H1 (cell line): ENCODE measurements around the gene PDZD2. TPM values are rescaled to one million over a fixed set of nuclear protein-coding genes. Genes with fewer than 3 reads are reported as not detected.

ENCODE experiments used
- CTCF ChIA-PET: fragments of 300-600 bp; sonication (Branson Sonifier 250); formaldehyde crosslinking; loops from one replicate; lab custom pipeline; 2021; ENCODE audit not compliant: partially characterized antibody; lab: Charles Lee
- POLR2A ChIA-PET: fragments of 300-600 bp; sonication (Branson Sonifier 250); formaldehyde crosslinking; loops from one replicate; lab custom pipeline; 2021; ENCODE audit warnings: inconsistent platforms; ENCODE audit not compliant: partially characterized antibody; lab: Charles Lee
- DNase-seq, 2 experiments: peaks; one replicate each; pipeline versions ENCODE4 v3.0.0 to v3.0.0-alpha.2; 2010 to 2022; ENCODE audit warnings: low spot score in 2 of 2, low read depth in 1 of 2, mixed read lengths in 1 of 2
- FAIRE-seq: peaks from 2 replicates; lab custom pipeline; 2011; peaks lifted over from hg19 to GRCh38; lab: Jason Lieb, UNC
- H2AFZ ChIP-seq: 2 replicates; pipeline ENCODE4 v1.8.1; 2012; ENCODE audit warnings: low read length, inconsistent platforms
- H2AK5ac ChIP-seq: 2 replicates; pipeline ENCODE4 v1.6.1; 2013; ENCODE audit warnings: low read depth, low read length
- H2BK120ac ChIP-seq: replicated peaks from 2 replicates; pipeline ENCODE3; 2013; ENCODE audit warnings: low read depth, low read length, inconsistent platforms
- H2BK12ac ChIP-seq: 2 replicates; pipeline ENCODE4 v1.6.1; 2013; ENCODE audit warnings: low read depth, low read length
- H2BK15ac ChIP-seq: 2 replicates; pipeline ENCODE4 v1.6.1; 2013; ENCODE audit warnings: low read length
- H2BK20ac ChIP-seq: 2 replicates; pipeline ENCODE4 v1.6.1; 2013; ENCODE audit warnings: low read length
- H2BK5ac ChIP-seq: 2 replicates; pipeline ENCODE4 v1.6.1; 2013; ENCODE audit warnings: low read depth, low read length
- H3K14ac ChIP-seq: 2 replicates; pipeline ENCODE4 v1.6.1; 2013; ENCODE audit warnings: inconsistent platforms; ENCODE audit not compliant: insufficient read length
- H3K18ac ChIP-seq: 2 replicates; pipeline ENCODE4 v1.6.1; 2013; ENCODE audit warnings: low read length; ENCODE audit errors: extremely low read depth
- H3K23ac ChIP-seq: 2 replicates; pipeline ENCODE4 v1.6.1; 2013; ENCODE audit warnings: inconsistent platforms; ENCODE audit not compliant: insufficient read length
- H3K23me2 ChIP-seq: 2 replicates; pipeline ENCODE4 v1.6.1; 2013; ENCODE audit warnings: low read depth, low read length
- H3K27ac ChIP-seq: 2 replicates; pipeline ENCODE4 v1.6.1; 2011; ENCODE audit warnings: low read depth, low read length, inconsistent platforms
- H3K27me3 ChIP-seq, 4 experiments: replicated peaks in 1 of 4; 1 replicate in 1 of 4; 2 replicates in 3 of 4; pipeline versions ENCODE4 v1.6.1 to v1.8.1; 2011 to 2013; ENCODE audit warnings: low read length in 3 of 4, mild to moderate bottlenecking in 3 of 4, inconsistent platforms in 2 of 4, mixed read lengths in 2 of 4, moderate library complexity in 1 of 4; ENCODE audit not compliant: control insufficient read depth in 3 of 4, insufficient read depth in 3 of 4; ENCODE audit errors: extremely low read depth in 1 of 4
- H3K36me3 ChIP-seq, 4 experiments: 2 replicates each; pipeline versions ENCODE4 v1.6.1 to v1.8.1; 2011 to 2013; ENCODE audit warnings: mild to moderate bottlenecking in 4 of 4, low read length in 3 of 4, moderate library complexity in 2 of 4, control low read depth in 1 of 4, inconsistent platforms in 1 of 4; ENCODE audit not compliant: insufficient read depth in 4 of 4, control insufficient read depth in 2 of 4
- H3K4ac ChIP-seq: replicated peaks from 2 replicates; pipeline ENCODE3; 2013; ENCODE audit warnings: low read length, low read depth, mixed read lengths, inconsistent platforms; ENCODE audit not compliant: insufficient read length
- H3K4me1 ChIP-seq, 4 experiments: replicated peaks in 1 of 4; 1 replicate in 1 of 4; 2 replicates in 3 of 4; pipeline versions ENCODE4 v1.6.1 to v1.8.1; 2011 to 2013; ENCODE audit warnings: low read length in 3 of 4, inconsistent platforms in 2 of 4, mixed read lengths in 1 of 4; ENCODE audit not compliant: insufficient read depth in 4 of 4, control insufficient read depth in 3 of 4
- H3K4me2 ChIP-seq, 2 experiments: 2 replicates each; pipeline versions ENCODE4 v1.6.1 to v1.8.1; 2011 to 2013; ENCODE audit warnings: low read depth in 2 of 2, low read length in 2 of 2, control low read depth in 1 of 2, inconsistent platforms in 1 of 2, mild to moderate bottlenecking in 1 of 2; ENCODE audit not compliant: insufficient read depth in 1 of 2
- H3K4me3 ChIP-seq, 4 experiments: fragments of 200-600, 300-600 bp in 1 of 4; sonication (generic), shearing (Covaris generic), sonication (Bioruptor Twin) in 1 of 4; 2 replicates each; pipeline versions ENCODE4 v1.5.1 to v1.8.1; 2011 to 2016; ENCODE audit warnings: low read length in 4 of 4, low read depth in 3 of 4, control low read depth in 2 of 4, inconsistent platforms in 2 of 4, mild to moderate bottlenecking in 2 of 4, mixed read lengths in 1 of 4, moderate library complexity in 1 of 4; ENCODE audit not compliant: insufficient read depth in 2 of 4; ENCODE audit errors: extremely low read depth in 1 of 4
- H3K56ac ChIP-seq: replicated peaks from 2 replicates; pipeline ENCODE3; 2013; ENCODE audit warnings: low read depth, mild to moderate bottlenecking, mixed read lengths, low read length, inconsistent platforms; ENCODE audit not compliant: insufficient read length
- H3K79me1 ChIP-seq: 2 replicates; pipeline ENCODE4 v1.6.1; 2013; ENCODE audit warnings: low read depth, low read length, control low read depth
- H3K79me2 ChIP-seq, 2 experiments: 2 replicates each; pipeline versions ENCODE4 v1.6.1 to v1.8.1; 2012 to 2013; ENCODE audit warnings: low read length in 2 of 2, mild to moderate bottlenecking in 2 of 2, inconsistent platforms in 1 of 2; ENCODE audit not compliant: insufficient read depth in 2 of 2, control insufficient read depth in 1 of 2
- H3K9ac ChIP-seq, 4 experiments: replicated peaks in 1 of 4; 1 replicate in 1 of 4; 2 replicates in 3 of 4; pipeline versions ENCODE4 v1.6.1 to v1.8.1; 2011 to 2013; ENCODE audit warnings: low read depth in 3 of 4, low read length in 3 of 4, control low read depth in 2 of 4, mild to moderate bottlenecking in 2 of 4, moderate library complexity in 2 of 4, inconsistent platforms in 1 of 4; ENCODE audit errors: extremely low read depth in 1 of 4
- H3K9me3 ChIP-seq, 2 experiments: 2 replicates each; pipeline versions ENCODE4 v1.6.1 to v1.8.1; 2012 to 2013; ENCODE audit warnings: mild to moderate bottlenecking in 2 of 2, moderate library complexity in 2 of 2, control low read depth in 1 of 2, inconsistent platforms in 1 of 2, low read depth in 1 of 2, low read length in 1 of 2, mixed read lengths in 1 of 2; ENCODE audit not compliant: insufficient read depth in 2 of 2
- H4K20me1 ChIP-seq, 2 experiments: replicated peaks in 1 of 2; 2 replicates each; pipeline versions ENCODE3 to v1.8.1; 2011 to 2013; ENCODE audit warnings: inconsistent platforms in 2 of 2, low read length in 2 of 2, mild to moderate bottlenecking in 1 of 2; ENCODE audit not compliant: insufficient read depth in 2 of 2, control insufficient read depth in 1 of 2
- H4K5ac ChIP-seq: 2 replicates; pipeline ENCODE4 v1.6.1; 2013; ENCODE audit warnings: low read length, low read depth, mixed read lengths, inconsistent platforms; ENCODE audit not compliant: insufficient read length
- H4K8ac ChIP-seq: 2 replicates; pipeline ENCODE4 v1.8.0; 2013; ENCODE audit warnings: mild to moderate bottlenecking, moderate library complexity, low read length, inconsistent platforms; ENCODE audit not compliant: insufficient read depth; ENCODE audit errors: extremely low read depth
- H4K91ac ChIP-seq: replicated peaks from 2 replicates; pipeline ENCODE3; 2013; ENCODE audit warnings: low read length, mixed read lengths, inconsistent platforms; ENCODE audit not compliant: insufficient read length
- CTCF ChIP-seq, 3 experiments: IDR thresholded peaks; 1 replicate in 2 of 3; 2 replicates in 1 of 3; pipeline versions ENCODE4 v1.5.1 to v1.6.1; 2011; ENCODE audit warnings: low read length in 3 of 3, mild to moderate bottlenecking in 3 of 3, inconsistent platforms in 2 of 3, low read depth in 1 of 3, moderate library complexity in 1 of 3; ENCODE audit not compliant: insufficient read depth in 1 of 3; ENCODE audit errors: control extremely low read depth in 1 of 3
- KDM4A ChIP-seq: IDR thresholded peaks from one replicate; pipeline ENCODE4 v1.7.1; 2012; ENCODE audit warnings: low read depth, mild to moderate bottlenecking, moderate library complexity, low read length, inconsistent platforms; ENCODE audit not compliant: severe bottlenecking
- WGBS, 2 experiments: shearing (Covaris generic) in 1 of 2; methylation state at CpG; one replicate each; pipeline versions ENCODE4 v1.1.6 to v1.1.7; 2013 to 2015; ENCODE audit warnings: low lambda C conversion rate in 2 of 2, mixed read lengths in 2 of 2, inconsistent platforms in 1 of 2, low coverage in 1 of 2, missing lambda C conversion rate in 1 of 2; ENCODE audit not compliant: insufficient replicate concordance in 2 of 2, insufficient coverage in 1 of 2, insufficient read length in 1 of 2; ENCODE audit errors: extremely low coverage in 1 of 2, missing lambda C conversion rate in 1 of 2; 5-methylcytosine and 5-hydroxymethylcytosine counted together
- polyA plus RNA-seq, 7 experiments: library from polyadenylated mRNA; depleted of rRNA in 3 of 7; stranded (reverse) in 5 of 7; unstranded in 2 of 7; fragments of >200 nt in 5 of 7; fragments of 200-250 nt in 2 of 7; gene quantifications; 1 replicate in 5 of 7; 2 replicates in 1 of 7; 4 replicates in 1 of 7; pipeline versions ENCODE4 v1.2.1 to v1.2.3, GENCODE V29; 2011 to 2013; ENCODE audit warnings: missing spikeins in 2 of 7, mixed read lengths in 2 of 7
- total RNA-seq: library from RNA; stranded (reverse); fragmentation: NEBNext Ultra II Directional; extraction: Animal tissue kit (Norgen Biotek cat#: 25700); gene quantifications from 2 replicates; pipeline ENCODE4 v1.2.1, GENCODE V29; 2021

The PDZD2 gene
- total and polyA plus RNA-seq, 2 of the 8 experiments (the other 6 are each of a cell fraction or from before 2014, with no cell fraction given) = 1.2 to 6.8 TPM

- Histone ChIP-seq H2AK5ac (no peak overlapping the region), H3K9me3 (no peaks in the 10 kb centered on the region), H4K8ac (no peak overlapping the region), H3K79me1 (no peaks in the 10 kb centered on the region), H3K4me3 (no peak overlapping the region), H3K4ac (no peak overlapping the region), H2AFZ (no peak overlapping the region), H2BK120ac (no peak overlapping the region), H3K36me3 (no peaks in the 10 kb centered on the region), H3K56ac (no peak overlapping the region), H3K79me2 (no peaks in the 10 kb centered on the region), H3K18ac (no peak overlapping the region), H3K27ac (no peak overlapping the region), H3K4me2 (no peak overlapping the region), H3K23me2 (no peaks in the 10 kb centered on the region), H4K5ac (no peak overlapping the region), H3K9ac (no peak overlapping the region), H4K91ac (no peak overlapping the region), H2BK12ac (peak overlapping the region; percentile 33; the same call in 1 of the 2 replicates), H3K14ac (no peak overlapping the region), H4K20me1 (no peaks in the 10 kb centered on the region), H2BK20ac (no peak overlapping the region), H2BK5ac (no peak overlapping the region), H3K27me3 (no peaks in the 10 kb centered on the region), H2BK15ac (no peak overlapping the region), H3K4me1 (peaks cover 1 to 8% (median 3%) of the 10 kb centered on the region in 4 experiments; a peak in 4 of 7 replicates), H3K23ac (no peak overlapping the region)
- WGBS, 2 experiments = 92% methylated on average over 8 of the region's 9 CpGs; no CpG with 5 or more reads in 1 of the 2 experiments
- ChIA-PET CTCF (interaction anchor here (0.6 to 1.9 kb wide), 5 partner anchors 13 to 82 kb away, joined by 3 to 7 read pairs (median 4); no protein-coding TSS in a partner anchor), POLR2A (interaction anchor here (0.5 kb wide), 1 partner anchor 135 kb away, joined by 5 read pairs; no protein-coding TSS in a partner anchor)
- no peak for FAIRE-seq
- TF ChIP-seq KDM4A = no peak
- TF ChIP-seq CTCF (IDR thresholded peaks at IDR 0.05; ENCODE audit: control extremely low read depth in 1 of 3, insufficient read depth in 1 of 3, low read depth in 1 of 3, low read length in 3 of 3) = peak in 1 of 3 experiments; percentile 2; a peak in 1 of 4 replicates
- no peak for DNase-seq
Measured at GRCh38 chr5:32008746-32009145, 369.8 kb downstream of the PDZD2 start.
